UCSD-AML1 (cell line): ENCODE data around the gene SPTBN5.
"Not testable (repeated sequence)": the region's sequence is repeated elsewhere in the genome, so short reads cannot be mapped to it uniquely, and the experiment has no call there.

Experiments used
- DNase-seq: peaks from one replicate; lab custom pipeline; 2025; ENCODE audit not compliant: unreplicated experiment; lab: John Stamatoyannopoulos, UW

Gene SPTBN5

DNA sequence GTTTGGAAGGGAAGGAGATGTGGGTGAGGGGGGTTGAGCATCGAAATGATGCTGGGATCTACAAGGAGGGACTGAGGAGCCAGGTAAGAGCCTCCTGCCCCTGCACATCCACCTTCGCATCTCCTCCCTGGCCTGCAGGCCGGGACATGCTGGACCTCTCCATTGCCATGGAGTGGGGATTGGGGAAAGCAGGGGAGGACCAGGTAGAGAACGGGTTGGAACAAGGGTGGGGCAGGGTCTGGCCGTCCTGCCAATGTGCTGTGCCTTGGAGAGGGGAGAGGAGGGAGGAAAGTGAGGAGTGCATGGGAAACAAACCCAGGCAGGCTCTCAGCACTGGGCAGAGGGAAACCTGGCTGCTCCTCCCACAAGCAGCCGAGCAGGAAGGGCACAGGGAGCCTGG, 44.6 kb downstream of the SPTBN5 start:
- DNase-seq: no peak

DNA sequence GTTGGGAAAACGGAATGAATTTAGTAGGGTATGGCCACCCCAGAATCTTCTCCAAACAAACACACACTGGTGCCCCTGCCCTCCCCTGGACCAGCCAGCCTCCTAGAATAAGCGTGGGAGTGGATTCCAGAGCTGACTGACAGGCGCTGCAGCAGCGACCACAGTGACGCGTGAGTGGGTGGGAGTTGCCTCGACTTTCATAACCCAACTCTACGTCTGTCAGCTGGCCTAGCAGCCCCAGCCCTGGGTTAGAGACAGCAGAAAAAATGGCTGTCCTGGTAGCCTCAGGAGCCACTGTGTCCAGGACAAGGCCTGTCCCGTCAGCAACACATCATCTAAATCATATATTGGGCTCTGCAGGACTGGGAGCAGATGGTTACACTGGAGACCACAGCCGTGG, 45.2 kb downstream of the SPTBN5 start:
- DNase-seq: no peak

- DNase-seq: no peak
Measured at GRCh38 chr15:41847981-41848380, 45.9 kb downstream of the SPTBN5 start.

GRCh38 chr15:41847206-41847605, 46.6 kb downstream of the SPTBN5 start:
- DNase-seq: no peak

DNA sequence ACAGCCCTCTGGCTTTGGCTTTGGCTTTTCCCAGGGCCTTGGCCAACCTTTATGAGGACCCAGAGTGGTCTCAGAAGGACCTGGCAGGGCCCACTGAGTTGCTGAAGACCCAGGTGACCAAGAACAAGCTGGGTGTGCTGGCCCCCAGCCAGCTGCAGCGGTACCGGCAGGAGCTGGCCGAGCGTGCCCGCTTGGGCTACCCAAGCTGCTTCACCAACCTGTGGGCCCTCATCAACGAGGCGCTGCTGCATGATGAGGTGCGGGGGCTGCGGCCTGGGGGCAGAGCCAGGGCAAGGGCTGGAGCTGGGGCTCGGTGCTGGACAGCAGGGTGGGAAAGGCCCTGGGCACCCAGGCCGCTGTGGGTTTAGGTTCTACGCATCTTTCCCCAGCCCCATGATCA, 49.0 kb downstream of the SPTBN5 start:
- no peak for DNase-seq

GRCh38 chr15:41843571-41843970, 50.3 kb downstream of the SPTBN5 start:
- DNase-seq: no peak

DNA sequence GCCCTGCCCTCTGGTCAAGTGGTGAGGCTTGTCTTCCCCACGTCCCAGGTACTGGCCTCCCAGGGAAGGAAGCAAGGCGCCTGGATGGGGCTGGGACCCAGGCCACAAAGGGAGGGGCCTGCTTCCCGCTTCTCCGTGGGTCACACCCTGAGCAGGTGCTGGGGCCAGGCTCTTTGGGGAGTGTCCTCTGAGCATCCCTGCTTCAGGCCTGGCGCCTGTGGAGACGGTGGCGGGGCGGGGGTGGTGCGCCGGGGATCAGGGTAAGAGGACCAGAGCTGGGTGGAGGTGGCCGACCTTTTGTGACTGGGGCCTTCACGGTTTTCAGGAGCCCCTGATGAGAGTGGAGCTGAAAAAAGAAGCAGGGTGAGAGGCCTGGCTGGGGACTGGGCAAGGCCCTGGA, 51.6 kb downstream of the SPTBN5 start:
- no peak for DNase-seq

DNA sequence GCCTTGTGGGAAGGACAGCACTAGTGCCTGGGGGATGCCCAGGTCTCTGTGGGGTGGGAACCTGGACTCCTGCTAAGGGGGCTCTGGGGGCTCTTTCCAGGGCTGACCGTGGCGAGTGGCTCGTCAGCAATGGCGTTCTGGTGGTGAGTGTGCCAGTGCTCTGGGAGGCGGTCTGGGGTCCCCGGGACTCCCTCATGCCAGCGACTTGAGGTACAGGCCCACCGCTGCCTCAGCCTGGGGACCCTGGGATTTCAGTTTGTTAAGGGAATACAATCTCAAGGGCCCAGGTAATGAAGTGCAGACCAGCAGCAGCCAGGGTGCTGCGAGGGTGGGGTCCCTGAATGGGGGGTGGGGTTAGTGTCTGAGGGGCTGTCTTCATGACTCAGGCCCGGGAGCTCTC, 52.7 kb downstream of the SPTBN5 start:
- DNase-seq: no peak

DNA sequence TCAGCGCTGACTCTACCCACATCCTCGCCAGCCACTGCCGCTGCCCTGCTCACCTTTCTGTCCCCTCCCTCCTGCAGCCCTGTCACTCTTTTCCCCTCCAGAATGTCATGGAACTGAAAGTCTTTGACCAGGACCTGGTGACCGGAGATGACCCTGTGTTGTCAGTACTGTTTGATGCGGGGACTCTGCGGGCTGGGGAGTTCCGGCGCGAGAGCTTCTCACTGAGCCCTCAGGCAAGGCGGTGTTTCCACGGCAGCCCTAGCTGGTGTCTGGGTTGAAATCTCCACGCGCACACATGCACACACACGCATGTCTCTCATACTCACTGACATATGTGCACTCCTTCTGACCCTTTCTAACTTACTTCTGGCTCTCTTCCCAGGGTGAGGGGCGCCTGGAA, 53.2 kb downstream of the SPTBN5 start:
- no peak for DNase-seq

- DNase-seq: no peak
Measured at GRCh38 chr15:41839781-41840491, 53.9 kb downstream of the SPTBN5 start.

- DNase-seq: no peak
Measured at GRCh38 chr15:41838400-41838897, 55.4 kb downstream of the SPTBN5 start, which contains the start of gene PLA2G4B. PLA2G4B (plus strand) TSS chr15:41838847; CDS start chr15:41838914, 67 bp downstream.

DNA sequence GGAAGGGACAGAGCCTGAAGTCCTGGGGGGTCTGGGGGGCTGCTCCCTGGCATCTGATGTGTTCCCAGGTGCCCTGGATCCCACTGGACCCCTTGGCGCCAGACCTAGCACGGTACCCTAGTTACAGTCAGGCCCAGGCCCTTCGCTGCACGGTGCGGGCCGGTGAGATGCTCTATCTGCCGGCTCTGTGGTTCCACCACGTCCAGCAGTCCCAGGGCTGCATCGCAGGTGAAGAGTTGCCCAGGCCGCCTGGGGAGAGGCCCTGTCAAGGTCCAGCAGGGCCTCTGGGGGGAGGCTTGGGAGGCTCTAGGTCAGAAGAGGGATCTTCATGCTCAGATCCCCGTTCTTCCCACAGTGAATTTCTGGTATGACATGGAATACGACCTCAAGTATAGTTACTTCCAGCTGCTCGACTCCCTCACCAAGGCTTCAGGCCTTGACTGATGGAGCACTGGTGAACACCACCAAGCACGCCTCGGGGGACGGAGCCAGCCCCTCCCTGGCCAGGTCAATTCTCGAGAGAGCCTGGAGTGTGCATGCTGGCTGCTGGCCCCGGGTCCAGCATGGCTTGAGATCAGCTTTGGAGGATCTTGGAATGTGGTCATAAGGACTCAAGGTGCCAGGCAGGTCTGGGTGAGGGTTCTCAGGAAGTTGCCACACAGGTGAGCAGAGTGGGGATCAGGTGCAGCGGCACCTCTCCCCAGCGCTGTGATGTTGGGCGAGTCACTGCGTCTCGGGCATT, 57.0 kb downstream of the SPTBN5 start:
- DNase-seq: no peak

GRCh38 chr15:41836073-41836472, 57.8 kb downstream of the SPTBN5 start:
- no peak for DNase-seq

- DNase-seq: no peak
Measured at GRCh38 chr15:41834096-41834495, 59.8 kb downstream of the SPTBN5 start.

GRCh38 chr15:41832875-41833274, 61.0 kb downstream of the SPTBN5 start:
- DNase-seq: no peak

GRCh38 chr15:41832208-41832607, 61.6 kb downstream of the SPTBN5 start:
- no peak for DNase-seq

DNA sequence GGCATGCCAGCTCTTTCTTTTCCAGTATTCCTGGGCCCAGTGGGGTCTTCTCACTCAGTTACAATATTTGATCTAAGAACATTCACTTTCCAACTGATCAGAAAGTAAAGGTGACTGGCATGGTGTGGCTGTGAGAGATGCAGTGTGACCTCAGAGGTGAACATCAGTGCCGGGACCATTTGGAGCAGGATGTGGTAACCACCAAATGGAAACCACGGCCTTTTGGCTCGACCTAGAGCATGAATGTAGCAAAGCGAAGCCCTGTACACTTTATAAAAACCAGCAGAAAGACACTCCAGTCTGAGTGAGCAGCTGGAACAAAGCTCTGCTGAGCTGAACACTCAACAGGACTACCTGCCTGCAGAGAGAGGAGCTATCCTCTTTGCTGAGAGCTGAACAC, 62.6 kb downstream of the SPTBN5 start:
- not testable (repeated sequence) for DNase-seq

DNA sequence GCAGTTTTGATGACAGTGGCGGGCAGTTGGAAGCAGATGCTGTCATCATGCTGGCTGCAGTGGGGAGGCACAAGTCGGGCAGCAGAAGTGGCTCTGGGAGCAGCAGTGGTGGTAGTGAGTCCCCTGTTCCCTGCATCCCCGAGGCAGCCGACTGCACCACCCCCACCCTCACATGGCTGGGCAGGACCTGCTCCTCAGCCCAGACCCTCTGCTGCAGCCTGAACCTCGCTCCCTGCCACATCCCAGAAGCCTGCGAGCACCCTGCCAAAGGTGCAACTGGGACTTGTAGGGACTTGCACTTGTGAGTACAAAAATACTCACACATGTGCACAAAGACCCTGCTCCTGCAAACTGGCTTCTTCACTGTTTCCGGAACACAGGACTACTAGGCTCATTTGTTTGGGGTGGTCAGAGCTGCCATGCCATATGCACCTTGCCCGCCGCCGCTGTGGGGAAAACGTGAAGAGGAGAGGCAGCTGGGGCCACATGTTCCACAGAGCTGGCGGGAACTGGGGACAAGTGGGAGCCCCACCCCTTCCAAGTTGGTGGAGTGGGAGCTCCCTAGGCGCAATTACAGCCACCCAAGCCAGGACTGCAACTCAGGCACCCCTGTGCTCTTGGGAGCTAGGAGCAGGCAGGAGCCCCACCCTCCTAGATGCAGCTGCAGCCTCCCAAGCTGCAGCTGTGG, 63.8 kb downstream of the SPTBN5 start:
- no peak for DNase-seq

GRCh38 chr15:41828807-41829141, 65.1 kb downstream of the SPTBN5 start:
- DNase-seq: no peak

DNA sequence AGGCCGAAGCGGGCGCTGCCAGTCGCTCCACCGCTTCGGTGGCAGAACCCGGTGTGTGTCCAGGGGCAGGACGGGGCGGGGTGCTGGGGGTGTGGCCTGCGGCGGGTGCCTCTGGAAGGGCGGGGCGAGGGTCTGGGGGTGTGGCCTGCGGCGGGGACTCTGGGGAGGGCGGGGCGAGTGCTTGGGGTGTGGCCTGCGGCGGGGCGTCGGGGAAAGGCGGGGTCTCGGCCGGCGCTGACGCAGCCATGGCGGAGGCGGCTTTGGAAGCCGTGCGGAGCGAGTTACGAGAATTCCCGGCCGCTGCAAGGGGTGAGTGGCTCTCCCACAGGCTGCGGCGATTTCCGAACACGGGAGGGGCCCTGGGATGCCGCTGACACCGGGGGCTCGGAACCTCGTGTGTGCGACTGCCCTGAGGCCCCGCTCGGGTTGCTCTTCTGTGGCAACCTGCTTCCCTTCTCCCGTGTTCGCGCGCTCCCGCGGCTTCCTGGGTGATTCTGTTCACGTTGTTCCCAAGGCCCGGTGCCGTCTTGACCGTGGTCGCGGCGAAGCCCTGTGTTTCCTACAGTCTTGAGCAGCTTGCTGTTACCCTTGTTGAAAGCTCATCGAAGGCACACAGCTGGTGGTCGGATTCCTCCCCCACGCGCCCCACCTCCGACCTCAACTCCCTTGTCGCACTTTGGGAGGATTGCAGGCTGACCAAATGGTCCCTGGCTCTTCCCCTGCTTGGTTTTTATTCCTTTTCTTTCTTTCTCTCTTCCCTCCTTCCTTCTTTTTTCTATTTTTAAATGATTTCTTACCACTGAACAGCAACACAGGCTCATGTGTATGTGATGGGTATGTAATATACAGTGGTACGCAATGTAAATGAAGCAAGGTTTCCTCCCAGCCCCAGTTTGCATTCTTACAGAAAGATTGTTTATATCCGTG, 65.7 kb downstream of the SPTBN5 start, which contains the start of gene JMJD7:
JMJD7 (plus strand) TSS at position 213 of the 927 bp plus-strand sequence; CDS start at position 246, 33 bp downstream.
- peak; percentile 92 for DNase-seq
